IPS-15b (cell line): ENCODE data around the gene KRT35.

Experiments used
- H3K27me3 ChIP-seq: one replicate; pipeline ENCODE4 v1.6.1; 2013; ENCODE audit warnings: low read length; ENCODE audit not compliant: control insufficient read depth, insufficient read depth
- H3K36me3 ChIP-seq: one replicate; pipeline ENCODE4 v1.6.1; 2013; ENCODE audit warnings: low read length; ENCODE audit not compliant: control insufficient read depth, insufficient read depth
- H3K4me1 ChIP-seq: one replicate; pipeline ENCODE4 v1.6.1; 2013; ENCODE audit warnings: mild to moderate bottlenecking, low read length; ENCODE audit not compliant: control insufficient read depth, insufficient read depth
- H3K4me3 ChIP-seq: one replicate; pipeline ENCODE4 v1.5.1; 2013; ENCODE audit warnings: low read depth, low read length
- H3K9ac ChIP-seq: one replicate; pipeline ENCODE4 v1.6.1; 2013; ENCODE audit warnings: low read depth, mild to moderate bottlenecking, low read length
- H3K9me3 ChIP-seq: one replicate; pipeline ENCODE4 v1.6.1; 2013; ENCODE audit warnings: mild to moderate bottlenecking, low read length; ENCODE audit not compliant: control insufficient read depth, insufficient read depth

KRT35 gene

DNA sequence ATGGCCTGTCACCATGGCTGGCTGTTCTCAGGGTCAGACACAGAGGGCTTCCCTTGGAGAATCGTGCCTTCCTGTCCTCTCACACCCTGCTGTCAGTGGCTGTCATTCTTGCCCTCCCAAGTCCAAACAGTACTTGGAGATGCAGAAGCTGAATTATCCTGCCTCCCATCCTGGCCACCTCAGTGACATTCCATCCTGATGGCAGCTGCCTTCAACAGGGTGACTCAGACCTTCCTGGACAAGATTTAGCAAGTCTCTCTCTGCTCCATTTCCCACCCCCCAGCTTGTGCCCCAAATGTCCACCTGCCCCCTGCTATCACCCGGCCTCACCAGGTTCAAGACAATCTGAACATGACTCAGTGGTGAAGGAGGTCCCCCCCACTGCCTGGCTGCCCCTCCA, 13.6 kb upstream of the KRT35 start:
- no peak overlapping the region for H3K4me3 ChIP-seq
- no peak overlapping the region for H3K9ac ChIP-seq

DNA sequence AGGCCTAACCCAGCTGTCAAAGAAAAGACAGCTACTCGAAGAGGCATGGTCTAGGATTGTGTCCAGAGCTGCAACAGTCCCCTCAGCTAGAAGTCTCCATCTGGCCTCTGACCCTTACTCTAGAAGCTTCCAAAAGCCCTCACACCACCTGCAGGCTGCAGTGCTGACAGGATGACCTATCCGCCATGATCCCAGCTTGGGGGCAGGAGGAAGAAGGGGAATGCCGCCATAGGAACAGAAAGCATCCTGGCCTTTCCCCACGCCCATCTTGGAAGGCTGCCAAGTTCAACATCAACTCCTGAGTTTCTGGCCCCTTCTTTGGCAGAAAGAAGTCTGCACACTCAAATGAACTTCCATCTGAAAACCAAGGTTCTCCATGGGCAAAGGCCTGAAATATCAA, 11.8 kb upstream of the KRT35 start:
- Histone ChIP-seq H3K9me3 (no peaks in the 10 kb centered on the region), H3K9ac (no peak overlapping the region), H3K36me3 (no peaks in the 10 kb centered on the region), H3K4me1 (no peaks in the 10 kb centered on the region), H3K27me3 (no peaks in the 10 kb centered on the region), H3K4me3 (no peak overlapping the region)

More for the DNA sequence above, 13.6 kb upstream of the KRT35 start:
- no peaks in the 10 kb centered on the region for H3K9me3 ChIP-seq
- peaks cover 5% of the 10 kb centered on the region for H3K27me3 ChIP-seq
- no peaks in the 10 kb centered on the region for H3K36me3 ChIP-seq
- peaks cover 2% of the 10 kb centered on the region for H3K4me1 ChIP-seq

DNA sequence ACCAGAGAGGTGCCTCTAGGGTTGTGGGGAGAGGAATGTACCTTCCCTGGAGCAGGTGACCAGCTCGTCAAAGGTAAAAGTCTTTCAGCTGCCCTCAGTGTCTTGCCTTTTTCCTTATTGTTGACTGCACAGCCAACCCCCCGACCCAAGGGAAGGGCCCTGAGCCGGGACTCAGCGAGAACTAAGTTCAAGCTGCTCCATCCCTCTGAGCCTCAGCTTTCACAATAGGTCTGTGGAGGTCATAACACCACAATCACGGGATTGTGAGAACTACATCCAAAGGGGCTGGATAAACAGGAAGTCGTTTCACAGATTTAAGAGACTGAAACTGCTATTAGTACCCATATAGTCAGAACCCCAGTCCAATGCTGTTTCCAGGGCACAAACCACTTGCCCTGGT, 11.4 kb upstream of the KRT35 start:
- Histone ChIP-seq H3K4me3 (no peak overlapping the region), H3K9me3 (no peaks in the 10 kb centered on the region), H3K27me3 (no peaks in the 10 kb centered on the region), H3K36me3 (no peaks in the 10 kb centered on the region), H3K9ac (no peak overlapping the region), H3K4me1 (no peaks in the 10 kb centered on the region)

DNA sequence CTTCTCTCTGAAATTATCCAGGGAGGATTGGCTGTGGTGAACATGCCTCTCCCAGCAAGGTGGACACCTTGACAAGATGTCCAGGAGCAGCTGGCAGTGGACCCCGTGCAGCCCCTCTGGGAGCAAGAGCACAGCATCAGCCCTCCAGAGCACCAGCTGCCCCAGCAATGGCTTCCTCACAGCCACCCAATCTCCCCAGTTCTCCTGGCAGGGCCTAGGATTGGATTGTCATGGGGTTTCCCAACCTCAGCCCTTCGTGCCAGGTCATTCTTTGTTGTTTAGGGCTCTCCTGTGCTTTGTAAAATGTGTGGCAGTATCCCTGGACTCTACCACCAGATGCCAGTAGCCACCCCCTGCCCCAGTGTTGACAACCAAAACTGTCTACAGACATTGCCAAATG, 10.5 kb upstream of the KRT35 start:
- Histone ChIP-seq H3K36me3 (no peaks in the 10 kb centered on the region), H3K4me3 (no peak overlapping the region), H3K9ac (no peak overlapping the region), H3K4me1 (no peaks in the 10 kb centered on the region), H3K9me3 (no peaks in the 10 kb centered on the region), H3K27me3 (peaks cover 3% of the 10 kb centered on the region)

DNA sequence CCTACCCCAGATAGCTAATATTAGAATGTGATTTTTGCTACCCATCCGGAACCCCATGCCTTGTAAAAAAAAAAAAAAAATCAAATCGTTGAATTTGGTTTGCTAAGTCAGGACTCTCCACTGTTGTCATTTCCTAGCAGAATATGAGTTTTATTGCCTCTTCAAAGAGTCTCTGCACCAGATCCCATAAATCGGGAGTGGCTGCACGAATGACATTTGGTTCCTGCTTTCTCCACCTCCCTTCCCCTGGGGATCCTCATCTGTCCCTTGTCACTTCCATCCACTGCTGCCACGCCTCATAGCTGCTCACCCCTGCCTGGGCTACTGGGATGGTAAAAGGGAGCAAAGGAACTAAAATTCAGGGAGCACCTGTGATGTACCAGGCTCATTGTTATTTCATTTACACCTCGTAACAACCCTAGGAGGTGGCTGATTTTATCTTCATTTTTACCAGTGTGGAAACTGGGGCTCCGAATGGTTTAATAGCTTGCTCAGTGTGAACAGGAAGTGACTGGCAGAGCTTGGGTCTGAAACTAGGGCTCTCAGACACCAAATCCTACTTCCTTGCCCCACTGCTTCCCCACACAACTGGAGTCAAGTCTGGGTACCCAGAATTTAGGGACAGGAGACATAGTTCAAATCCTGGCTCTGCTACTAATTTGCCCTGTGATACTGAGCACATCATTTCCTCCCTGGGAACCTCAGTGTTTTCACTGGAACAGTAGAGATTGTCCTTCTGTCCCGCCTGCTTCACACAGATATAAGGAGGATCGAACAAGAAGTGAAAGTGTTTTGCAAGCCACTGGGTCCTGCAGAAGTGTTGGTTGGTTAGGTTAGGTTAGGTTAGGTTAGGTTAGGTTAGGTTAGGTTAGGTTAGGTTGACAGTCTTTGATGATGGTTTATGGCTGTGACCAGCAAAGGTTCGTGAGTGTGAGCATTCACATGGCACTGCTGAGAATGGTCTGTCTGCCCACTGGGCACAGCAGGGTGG, 9.3 kb upstream of the KRT35 start:
- Histone ChIP-seq H3K4me3 (no peak overlapping the region), H3K36me3 (no peaks in the 10 kb centered on the region), H3K9ac (no peak overlapping the region), H3K27me3 (peaks cover 5% of the 10 kb centered on the region), H3K9me3 (no peaks in the 10 kb centered on the region), H3K4me1 (no peaks in the 10 kb centered on the region)

DNA sequence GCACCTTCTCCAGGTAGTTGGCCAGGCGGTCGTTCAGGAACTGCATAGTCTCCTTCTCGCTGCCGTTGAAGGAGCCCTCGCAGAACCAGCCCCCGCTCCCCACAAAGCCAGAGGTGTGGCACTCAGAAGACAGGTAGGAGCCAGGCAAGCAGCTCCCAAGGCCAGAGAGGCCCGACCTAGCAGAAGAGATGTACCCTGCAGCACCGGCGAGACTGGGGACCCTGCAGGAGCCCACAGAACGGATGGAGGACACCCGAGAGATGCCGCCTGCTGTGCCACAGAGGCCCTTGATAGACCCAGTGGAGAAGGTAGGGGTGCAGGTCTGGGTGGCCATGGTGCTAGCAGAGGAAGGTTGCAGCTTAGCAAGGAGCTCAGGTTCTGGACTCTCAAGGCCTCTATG, 8.6 kb upstream of the KRT35 start, which contains the start of gene KRT36:
Gene KRT36 (minus strand): TSS at position 380 of the 400 bp plus-strand sequence. CDS start 46 bp downstream, at position 334.
- H3K9ac ChIP-seq = no peak within 1 kb of the TSS

DNA sequence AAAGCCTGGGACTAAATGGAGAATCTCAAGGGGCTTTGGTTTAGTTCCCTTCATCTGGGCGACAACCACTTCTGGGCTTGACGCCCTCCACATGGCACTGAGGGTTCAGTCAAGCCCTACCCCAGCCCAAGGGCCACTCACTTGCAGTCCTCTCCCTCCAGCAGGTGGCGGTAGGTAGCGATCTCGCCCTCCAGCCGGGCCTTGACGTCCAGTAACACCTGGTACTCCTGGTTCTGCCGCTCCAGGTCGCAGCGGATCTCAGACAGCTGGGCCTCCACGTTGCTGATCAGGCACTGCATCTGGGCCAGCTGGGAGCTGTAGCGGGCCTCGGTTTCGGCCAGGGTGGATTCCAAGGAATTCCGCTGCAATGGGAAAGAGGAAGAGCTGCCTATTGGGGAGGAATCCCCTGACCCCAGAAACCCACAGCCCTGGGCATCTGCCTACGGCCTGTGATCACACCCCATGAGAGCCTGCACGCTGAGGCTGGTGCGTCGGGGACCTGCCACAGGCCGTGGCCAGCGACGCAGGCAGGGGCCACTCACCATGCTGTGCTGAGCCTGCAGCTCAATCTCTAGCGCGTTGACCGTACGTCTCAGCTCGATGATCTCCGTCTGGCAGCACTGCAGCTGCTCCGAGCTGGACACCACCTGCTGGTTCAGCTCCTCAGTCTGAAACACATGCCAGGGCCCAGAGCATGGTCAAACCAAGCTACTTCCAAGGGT, 6.0 kb upstream of the KRT35 start:
- no peaks in the 10 kb centered on the region for H3K4me1 ChIP-seq
- no peak overlapping the region for H3K9ac ChIP-seq
- no peak overlapping the region for H3K4me3 ChIP-seq
- H3K27me3 ChIP-seq = peaks cover 5% of the 10 kb centered on the region
- no peaks in the 10 kb centered on the region for H3K36me3 ChIP-seq
- no peaks in the 10 kb centered on the region for H3K9me3 ChIP-seq

More for the DNA sequence above, 8.6 kb upstream of the KRT35 start, which contains the start of gene KRT36:
- no peaks in the 10 kb centered on the region for H3K36me3 ChIP-seq
- no peaks in the 10 kb centered on the region for H3K9me3 ChIP-seq
- H3K27me3 ChIP-seq = peaks cover 5% of the 10 kb centered on the region
- H3K4me1 ChIP-seq = no peaks in the 10 kb centered on the region
- H3K4me3 ChIP-seq = no peak within 1 kb of the TSS

DNA sequence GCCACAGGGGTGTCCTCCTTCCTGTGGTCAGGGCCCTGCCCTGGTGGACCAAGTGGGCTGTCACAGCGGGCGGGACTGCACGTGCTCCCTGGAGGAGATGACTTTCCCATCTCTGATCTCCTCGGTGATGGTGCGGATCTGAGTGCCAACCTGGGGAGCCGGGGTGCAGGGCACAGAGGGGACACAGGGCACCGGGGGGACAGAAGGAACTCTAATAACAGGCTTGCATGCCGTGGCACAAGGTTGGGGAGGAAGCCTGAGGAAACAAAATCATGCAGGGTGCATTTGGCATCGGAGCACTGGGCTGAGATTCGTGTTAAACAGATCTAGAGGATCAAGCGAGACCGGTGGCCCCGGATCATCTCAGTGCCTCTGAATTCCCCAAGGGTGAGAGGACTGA, 5.4 kb upstream of the KRT35 start:
- no peaks in the 10 kb centered on the region for H3K36me3 ChIP-seq
- no peak overlapping the region for H3K4me3 ChIP-seq
- no peaks in the 10 kb centered on the region for H3K4me1 ChIP-seq
- H3K27me3 ChIP-seq = peaks cover 5% of the 10 kb centered on the region
- no peak overlapping the region for H3K9ac ChIP-seq
- H3K9me3 ChIP-seq = no peaks in the 10 kb centered on the region

DNA sequence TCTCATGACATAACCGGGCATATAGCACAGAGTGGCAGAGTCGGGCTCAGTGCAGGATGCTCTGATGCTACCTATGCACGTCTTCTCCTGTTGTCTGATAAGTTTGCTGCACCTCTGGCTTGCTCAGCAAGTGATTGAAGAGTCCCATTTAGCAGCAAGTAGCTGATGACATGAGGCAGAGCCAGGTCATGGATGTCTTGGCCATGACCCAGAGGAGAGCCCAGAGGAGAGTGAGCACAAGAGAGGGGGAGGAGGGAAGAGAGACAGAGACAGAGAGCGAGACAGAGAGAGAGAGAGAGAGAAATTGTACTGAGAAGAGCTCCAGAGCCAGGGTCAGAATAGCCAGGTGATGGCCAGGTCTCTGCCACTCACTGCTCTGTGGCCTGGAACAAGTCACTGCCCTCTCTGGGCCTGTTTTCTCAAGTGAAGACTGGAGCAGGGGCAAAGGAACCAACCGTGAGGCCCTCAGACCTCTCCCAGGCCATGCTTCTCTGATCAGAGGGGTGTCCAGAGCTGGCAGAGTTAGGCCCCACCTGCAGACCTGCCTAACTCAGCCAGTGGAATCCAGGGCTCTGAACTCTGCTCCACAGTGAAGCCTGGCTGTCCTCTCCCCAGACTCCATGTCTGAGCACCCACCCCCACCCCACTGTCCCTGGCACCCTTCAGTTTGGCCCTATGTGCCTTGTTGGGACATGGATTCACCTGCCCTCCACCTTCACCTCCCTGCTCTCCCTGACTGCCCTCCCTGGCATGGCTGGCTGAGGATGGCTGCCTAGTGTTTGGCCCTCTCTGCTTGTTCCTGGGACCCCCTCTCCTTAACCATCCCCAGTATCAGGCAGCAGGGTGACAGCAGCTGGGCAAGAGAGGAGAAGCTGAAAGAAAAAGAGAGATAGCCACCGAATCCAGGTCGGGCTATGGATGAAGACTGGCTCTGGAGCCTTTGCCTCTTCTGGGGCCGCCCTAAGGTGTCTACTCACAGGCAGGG, 4.3 kb upstream of the KRT35 start:
- H3K4me1 ChIP-seq = no peaks in the 10 kb centered on the region
- peaks cover 5% of the 10 kb centered on the region for H3K27me3 ChIP-seq
- H3K9ac ChIP-seq = no peak overlapping the region
- no peaks in the 10 kb centered on the region for H3K9me3 ChIP-seq
- H3K4me3 ChIP-seq = no peak overlapping the region
- no peaks in the 10 kb centered on the region for H3K36me3 ChIP-seq

DNA sequence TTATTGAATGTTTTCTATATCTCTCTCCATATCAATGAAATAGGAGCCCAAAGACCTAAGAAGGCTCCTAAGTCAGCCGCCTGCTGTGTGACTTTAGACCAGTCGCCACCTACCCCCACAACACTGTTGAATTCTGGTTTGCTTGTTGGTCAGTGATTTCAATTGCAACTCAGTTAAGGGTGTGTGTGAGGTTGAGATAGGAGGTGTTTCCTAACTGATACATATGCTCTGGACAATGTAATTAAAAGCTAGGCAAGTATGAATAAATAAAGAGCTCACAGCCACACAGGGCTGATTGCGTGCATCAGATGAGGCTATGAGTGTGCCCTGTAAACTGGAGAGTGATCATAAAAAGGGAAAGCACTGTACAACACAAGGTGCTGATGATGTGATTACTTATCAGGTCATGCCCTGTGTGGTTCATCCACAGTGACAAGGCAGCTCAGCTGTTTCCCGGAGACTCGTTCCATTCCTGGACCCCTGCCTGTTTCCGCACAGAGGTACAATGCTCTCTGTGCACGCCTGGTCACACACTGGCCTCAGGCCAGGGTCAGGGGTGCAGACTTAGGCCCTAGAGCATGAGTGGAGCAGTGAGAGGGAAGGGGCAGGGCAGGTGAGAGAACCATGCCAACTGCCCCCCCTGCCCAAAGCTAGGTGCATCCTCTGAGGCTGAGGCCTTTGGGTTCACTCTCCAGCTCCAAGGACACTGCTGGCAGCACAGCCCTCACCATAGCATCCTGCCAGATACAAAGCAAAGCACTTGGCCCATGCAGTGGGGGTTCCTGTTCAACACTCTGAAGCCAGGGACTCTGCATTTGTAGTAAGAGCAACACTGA, 3.3 kb upstream of the KRT35 start:
- Histone ChIP-seq H3K9ac (no peak overlapping the region), H3K4me1 (no peaks in the 10 kb centered on the region), H3K9me3 (no peaks in the 10 kb centered on the region), H3K27me3 (peaks cover 5% of the 10 kb centered on the region), H3K36me3 (no peaks in the 10 kb centered on the region), H3K4me3 (no peak overlapping the region)
